GM15510 (cell line): Measurements from ENCODE around the gene ITGA3.

Experiments
- POLR2A ChIP-seq: IDR thresholded peaks from 3 replicates; pipeline ENCODE4 v1.6.1; 2011; ENCODE audit warnings: borderline replicate concordance; ENCODE audit not compliant: insufficient read length; ENCODE audit errors: extremely low read depth

ITGA3 gene

DNA sequence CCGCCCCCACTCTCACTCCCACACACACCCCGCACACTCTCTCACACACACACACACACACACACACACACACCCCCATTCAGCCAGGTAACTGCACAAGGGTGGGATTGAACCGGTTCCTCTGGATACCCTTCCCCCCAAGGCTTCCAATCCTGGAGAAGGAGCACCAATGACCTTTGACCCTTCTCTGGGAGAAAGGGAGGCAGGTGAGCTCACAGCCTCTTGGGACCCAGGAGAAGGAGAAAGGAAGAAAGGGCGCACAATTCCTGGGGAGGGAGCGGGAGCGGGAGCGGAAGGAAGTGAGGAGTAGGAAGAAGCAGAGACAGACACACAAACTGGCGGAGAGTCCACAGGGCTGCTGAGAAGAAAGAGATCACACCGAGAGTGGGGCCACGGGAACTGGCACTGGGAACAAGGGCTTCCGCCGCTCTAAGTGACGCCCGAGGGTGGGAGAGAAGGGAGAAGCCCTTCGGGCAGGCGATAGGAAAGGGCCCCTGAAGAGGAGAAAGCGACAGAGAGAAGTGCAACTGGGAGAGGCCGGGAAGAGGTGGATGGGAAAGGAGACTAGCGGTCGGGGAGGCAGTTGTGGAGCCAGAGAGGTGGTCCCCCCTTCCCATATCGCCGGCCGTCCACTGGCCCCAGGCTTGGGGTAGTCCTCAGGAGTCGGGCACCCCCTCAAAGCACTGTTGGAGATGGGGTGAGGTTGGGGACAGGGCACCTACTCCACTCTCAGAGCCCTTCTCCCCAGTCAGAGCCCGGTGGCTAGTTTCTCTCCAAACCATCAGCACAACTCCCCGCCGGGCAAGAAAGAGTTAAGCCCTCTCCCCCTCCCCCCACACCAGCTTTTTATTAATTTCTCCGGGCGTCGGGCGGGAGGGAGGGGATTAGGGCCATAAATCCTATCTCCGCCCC, 72.8 kb downstream of the ITGA3 start:
- no peak for TF ChIP-seq POLR2A

- no peak for TF ChIP-seq POLR2A
Measured at GRCh38 chr17:50129353-50129727, 73.4 kb downstream of the ITGA3 start.

- TF ChIP-seq POLR2A: peak; percentile 23
Measured at GRCh38 chr17:50129728-50130558, 74.0 kb downstream of the ITGA3 start, which contains the start of gene SAMD14. Gene SAMD14, minus strand, starts transcription at chr17:50130160. Its CDS starts 5,201 bp downstream, at chr17:50124959.

GRCh38 chr17:50130559-50131305, 74.8 kb downstream of the ITGA3 start:
- TF ChIP-seq POLR2A: no peak

DNA sequence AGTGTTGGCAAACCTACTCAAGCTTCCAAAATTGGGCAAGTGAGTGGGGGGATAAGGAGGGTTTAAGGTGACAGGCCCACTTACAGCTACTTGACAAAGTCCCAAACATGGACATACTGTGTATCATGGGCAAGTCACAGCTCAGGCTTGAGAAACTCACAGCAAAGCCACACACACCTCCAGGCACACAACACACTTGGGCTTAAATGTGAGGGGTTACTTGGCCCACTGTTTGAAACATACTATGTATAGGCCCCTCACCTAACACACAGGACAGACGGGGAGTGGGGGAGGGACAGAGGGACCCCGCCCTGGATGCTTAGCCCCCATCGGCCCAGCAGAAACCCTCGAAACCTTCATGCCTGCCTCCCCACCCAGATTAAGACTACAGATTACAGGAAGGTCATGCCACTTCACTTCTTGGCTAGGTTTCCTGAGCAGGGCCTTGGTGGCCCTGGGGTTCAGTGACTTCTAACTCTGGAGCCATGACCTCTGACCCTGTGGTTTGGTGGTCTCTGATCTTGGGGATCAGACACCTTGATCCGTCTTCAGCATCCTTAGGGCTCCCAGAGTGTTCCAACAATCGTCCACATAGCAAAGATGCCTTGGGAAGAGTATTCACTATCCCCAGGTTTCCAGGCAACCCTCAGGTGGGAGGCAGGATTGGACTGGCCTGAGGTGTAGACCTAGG, 76.3 kb downstream of the ITGA3 start:
- no peak for TF ChIP-seq POLR2A

DNA sequence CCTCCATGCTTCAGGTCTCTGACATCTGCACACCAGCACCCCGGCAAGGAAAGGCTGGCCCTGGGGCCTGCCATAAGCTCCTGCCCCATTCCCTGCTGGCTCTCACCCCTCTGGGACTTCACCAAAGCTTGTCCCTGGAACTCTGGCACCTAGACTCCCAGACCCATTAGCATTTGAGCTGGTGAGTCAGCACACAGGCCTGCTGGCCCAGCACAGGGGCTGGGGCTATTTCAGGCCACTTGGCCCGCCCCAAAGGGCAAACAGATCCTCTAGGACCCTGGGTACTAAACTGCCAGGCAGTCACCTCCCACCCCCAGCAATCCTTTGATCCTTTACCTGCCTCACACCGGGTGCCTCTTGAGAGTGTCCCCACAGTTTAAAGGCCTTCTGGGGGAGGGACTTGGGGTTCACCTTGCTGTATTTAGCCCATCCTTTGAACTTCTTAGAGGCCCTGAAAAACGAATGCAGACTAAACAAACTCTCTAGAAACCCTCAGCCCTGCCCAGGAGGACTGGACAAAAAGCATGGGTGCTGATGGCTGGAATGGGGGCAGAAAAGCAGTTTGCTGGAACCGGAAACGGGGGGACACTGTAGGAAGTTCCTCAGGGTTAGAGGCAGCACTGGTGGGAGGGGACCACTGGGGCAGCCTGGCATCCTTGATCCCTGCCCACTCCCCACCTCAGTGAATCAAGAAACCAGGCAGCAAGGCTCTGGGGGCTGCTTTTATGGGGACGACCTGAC, 77.3 kb downstream of the ITGA3 start:
- no peak for TF ChIP-seq POLR2A

DNA sequence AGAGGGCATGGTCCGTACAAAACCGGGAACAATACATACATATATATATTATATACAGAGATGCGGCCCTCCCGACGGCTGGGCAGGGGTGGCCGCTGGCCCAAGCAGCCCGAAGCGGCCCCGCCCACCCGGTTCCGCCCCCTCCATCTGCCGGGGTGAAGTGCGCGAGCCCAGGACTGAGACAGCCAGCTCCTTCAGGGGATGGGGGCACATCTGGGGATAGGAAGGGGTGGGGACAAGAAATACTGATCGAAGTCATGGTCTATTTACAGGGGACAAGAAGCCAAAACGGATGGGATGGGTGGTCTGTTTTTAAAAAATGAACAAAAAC, 77.8 kb downstream of the ITGA3 start:
- no peak for TF ChIP-seq POLR2A

DNA sequence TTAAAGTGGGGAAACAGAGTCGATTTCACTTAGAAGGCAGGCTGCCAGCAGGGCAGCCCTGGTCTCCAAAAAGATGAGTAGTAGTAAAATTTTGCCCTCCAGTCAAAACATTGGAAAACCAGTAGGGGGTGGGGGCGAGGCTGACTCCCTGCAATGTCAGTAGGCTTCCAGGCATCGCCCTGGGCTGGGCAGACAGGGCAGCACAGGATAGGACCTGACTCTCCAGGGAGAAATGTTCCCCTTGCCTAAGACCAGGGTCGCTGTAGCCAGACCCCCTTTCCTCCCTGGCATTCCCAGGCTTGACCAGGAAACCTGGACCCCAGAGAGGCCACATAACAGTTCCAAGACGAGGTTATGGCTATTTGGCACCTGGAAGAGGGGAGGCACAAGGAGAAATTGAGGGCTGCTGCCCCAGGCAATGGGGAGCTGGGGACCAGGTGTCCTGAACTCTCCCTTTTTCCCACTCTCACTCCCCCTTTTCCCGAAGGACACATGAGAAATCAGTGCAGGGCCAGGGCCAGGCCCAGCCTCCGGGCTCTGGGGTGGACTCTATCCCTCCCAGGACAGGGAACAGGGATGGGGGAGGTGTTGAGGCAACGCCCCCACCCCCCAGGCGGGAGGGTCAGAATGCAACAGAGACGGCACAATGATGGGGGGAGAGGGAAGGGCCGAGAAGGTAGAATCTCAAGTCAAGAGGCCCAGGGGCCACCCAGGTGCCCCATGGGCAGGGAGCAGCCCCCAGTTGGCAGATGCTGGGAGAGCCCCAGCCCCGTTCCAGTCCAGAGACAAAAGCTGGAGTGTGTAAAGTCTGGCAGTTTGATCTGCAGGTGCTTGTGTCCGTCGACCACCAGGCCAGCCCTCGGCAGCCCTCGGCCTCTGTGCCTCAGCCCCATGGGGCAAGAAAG, 78.5 kb downstream of the ITGA3 start:
- TF ChIP-seq POLR2A: no peak

- no peak for TF ChIP-seq POLR2A
Measured at GRCh38 chr17:50135316-50136095, 79.6 kb downstream of the ITGA3 start.

DNA sequence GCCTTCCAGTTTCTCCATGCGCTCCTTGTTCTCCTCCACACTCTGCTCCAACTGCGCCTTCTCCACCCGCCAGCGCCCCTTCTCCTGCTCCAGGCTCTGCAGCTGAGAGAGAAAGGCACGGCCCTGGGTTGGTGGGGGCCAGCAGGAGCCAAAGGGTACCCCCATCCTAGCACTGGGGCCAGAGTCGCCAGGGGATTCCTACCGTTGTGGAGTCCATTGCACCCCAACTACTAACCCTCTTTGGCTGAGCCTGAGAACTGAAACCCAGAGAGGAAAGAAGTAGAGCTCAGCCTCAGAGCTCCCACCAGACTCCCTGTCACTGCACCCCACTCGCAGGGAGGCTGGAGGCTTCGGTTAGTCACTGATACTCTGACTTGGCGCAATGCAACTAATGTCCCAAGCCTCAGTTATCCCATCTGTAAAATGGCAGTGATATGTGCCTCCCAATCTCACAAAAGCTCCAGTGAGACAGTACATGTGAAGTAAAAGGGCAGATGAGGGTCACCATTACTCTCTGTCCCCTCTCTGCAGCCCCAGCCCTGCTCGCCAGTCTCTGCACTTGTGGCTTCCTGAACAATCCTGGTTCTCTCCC, 80.3 kb downstream of the ITGA3 start:
- no peak for TF ChIP-seq POLR2A

- TF ChIP-seq POLR2A: no peak
Measured at GRCh38 chr17:50137042-50137441, 81.1 kb downstream of the ITGA3 start.
